IPS DF 4.7 (cell line): ENCODE data around the gene CYP4F3.
"Not testable (repeated sequence)": the region's sequence is repeated elsewhere in the genome, so short reads cannot be mapped to it uniquely, and the experiment has no call there.

Experiments used
- DNase-seq: peaks from one replicate; pipeline ENCODE4 v3.0.0-alpha.2; 2013; ENCODE audit warnings: low spot score; ENCODE audit errors: extremely low read depth

The CYP4F3 gene

DNA sequence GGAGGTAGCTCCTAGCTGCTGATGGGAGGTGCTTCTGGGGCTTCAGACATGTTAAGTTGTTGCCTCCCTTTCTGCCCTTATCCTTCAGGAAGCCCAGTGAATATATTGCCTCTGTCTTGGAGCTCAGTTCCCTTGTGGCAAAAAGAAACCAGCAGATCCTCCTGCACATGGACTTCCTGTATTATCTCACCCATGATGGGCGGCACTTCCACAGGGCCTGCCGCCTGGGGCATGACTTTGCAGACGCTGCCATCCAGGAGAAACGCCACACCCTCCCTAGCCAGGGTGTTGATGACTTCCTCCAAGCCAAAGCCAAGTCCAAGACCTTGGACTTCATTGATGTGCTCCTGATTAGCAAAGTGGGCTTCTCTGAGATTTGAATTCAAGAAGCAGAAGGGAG lies 26.2 kb downstream of the CYP4F3 start:
- no peak for DNase-seq

DNA sequence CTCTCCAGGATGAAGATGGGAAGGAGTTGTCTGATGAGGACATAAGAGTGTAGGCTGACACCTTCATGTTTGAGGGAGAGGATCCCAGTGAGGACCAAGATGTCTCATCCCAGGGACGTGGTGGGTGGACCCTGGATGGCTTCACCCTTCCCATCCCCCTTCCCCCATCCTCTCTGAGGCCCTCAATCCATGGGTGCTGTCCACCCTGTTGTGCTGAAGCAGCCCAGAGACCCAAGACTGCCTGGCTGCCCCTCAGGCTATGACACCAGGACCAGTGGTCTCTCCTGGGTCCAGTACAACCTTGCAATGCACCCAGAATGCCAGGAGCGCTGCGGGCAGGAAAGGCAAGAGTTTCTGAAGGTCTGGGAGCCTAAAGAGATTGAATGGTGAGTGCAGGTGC lies 28.7 kb downstream of the CYP4F3 start:
- DNase-seq = no peak

DNA sequence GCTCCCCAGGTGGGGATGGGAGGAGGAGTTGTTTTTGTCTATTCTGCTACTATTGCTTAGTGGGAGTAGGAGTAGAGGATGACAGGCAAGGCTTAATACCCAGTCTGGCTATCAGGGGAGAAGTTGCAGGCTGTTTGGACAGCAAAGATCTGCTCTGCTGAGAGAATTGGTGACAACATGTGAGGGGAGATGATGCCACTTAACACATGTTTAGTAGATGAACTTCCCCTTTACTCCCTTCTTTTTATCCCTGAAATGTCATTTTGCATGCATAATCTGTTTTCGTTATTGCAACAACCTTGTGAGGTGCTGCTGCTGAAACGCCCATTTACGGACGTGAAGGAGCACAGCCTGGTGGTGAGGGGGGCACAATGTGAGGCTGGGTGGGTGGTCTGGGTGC lies 29.2 kb downstream of the CYP4F3 start:
- DNase-seq = no peak

DNA sequence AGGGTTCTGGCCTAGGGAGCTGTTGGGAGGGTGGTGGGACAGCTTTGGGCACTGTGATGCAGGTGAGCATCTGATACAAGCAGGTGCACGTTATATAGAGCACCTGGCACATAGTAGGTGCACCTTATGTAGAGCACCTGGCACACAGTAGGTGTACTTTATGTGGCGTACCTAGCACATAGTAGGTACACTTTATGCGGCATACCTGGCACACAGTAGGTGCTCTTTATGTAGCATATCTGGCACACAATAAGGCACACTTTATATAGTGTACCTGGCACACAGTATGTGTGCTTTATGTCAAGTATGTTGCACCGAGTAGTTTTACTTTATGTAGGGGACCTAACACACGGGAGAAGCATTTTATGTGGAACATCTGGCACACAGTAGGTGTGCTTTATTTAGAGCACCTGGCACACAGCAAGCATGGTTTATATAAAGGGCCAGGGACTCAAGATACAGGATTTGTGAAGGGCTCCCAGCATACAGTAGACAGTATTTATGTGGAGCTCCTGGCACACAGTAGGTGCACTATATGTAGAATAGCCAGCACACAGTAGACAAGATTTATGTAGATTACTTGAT lies 30.6 kb downstream of the CYP4F3 start:
- no peak for DNase-seq

DNA sequence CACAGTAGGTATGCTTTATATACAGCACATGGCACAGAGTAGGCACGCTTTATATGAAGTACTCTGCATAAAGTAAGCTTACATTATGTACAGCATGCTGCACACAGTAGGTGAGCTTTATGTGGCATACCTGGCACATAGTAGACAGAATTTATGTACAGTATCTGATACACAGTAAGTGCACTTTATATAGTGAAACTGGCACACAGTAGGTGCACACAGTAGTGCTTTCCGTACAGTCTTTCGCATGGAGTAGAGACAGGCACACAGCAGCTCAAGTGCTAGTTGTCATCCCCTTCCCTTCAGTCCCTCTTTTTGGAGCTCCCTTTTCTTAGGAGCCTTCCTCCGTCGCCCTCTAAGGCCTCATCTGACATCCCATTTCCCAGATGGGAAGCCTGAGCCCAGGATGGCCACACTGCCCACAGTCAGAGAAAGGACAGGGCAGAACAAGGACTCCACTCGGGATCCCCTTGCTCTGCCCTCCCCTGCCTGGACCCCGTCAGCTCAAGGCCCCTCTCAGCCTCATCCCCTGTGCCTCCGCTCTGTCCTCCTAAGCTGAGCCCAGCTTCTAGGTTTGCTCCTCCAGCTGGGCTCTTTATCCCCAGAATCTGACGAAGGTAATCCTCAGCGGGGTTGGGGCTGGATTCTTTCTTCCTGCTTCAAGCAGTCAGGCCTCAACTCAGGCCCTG lies 31.3 kb downstream of the CYP4F3 start:
- DNase-seq = no peak

DNA sequence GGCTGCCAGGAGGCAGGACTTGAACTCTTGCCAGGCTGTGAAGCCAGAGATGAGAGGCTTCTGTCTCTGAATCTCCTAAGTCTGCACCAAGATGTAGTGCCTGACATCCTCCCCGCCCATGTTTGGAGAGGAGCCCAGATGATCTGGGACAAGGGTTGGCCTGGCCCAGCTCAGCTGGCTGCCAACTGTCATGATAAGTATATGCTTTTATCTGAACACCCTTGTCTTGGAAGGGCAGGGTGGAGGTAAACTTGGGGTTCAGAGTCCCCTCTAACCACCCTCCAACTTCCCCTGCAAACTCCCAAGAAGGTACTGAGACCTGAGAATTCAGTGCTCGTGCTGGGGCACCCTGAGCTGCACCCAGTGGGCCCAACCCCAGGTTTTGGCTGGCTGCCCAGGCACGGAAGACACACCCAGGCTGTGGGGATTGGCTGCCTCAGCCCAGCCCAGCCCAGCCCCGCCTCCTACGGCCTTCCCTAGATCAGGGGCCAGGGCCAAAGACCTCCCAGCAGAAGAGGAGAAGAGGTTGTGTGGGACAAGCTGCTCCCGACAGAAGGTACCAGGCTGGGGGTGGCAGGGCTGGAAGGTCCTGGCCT lies 32.0 kb downstream of the CYP4F3 start, which contains the start of gene CYP4F12:
Gene CYP4F12 (plus strand): TSS at position 508 of the 596 bp plus-strand sequence. CDS start 443 bp downstream, outside the sequence.
- DNase-seq = no peak

DNA sequence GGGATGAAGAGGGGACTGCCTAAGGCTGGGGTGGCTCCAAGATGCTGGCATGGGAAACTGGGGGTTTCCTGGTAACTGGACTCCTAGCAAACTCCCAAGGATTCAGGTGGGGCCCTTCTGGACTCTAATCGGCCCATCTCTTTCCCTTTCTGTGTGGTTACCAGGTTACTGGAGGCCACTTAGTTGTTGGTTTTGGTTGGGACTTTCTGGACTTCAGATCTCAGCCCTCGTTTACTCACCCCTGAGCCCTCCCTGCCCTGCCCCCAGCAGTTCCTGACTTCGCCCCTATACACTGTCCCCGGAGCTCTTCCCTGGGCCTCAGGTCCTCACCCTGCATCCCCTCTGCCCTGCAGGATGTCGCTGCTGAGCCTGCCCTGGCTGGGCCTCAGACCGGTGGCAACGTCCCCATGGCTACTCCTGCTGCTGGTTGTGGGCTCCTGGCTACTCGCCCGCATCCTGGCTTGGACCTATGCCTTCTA lies 32.5 kb downstream of the CYP4F3 start:
- DNase-seq = no peak

DNA sequence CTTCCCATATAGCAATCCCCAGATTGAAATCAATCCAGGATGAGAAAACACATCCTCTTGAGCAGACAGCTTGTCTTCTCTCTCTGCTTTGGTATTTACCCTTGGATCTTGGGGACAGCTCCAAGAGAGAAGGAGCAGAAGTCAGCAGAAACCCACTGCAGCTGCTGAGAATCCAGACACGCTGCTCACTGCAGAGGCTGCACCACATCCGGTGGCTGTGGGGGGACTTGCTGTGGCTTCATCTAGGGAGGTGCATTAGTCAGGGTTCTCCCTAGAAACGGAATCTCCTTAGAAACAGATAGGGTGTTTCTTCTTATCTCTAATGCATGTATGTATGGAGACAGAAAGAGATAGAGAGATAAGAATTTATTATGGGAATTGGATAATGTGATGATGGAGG lies 34.9 kb downstream of the CYP4F3 start:
- DNase-seq = no peak

DNA sequence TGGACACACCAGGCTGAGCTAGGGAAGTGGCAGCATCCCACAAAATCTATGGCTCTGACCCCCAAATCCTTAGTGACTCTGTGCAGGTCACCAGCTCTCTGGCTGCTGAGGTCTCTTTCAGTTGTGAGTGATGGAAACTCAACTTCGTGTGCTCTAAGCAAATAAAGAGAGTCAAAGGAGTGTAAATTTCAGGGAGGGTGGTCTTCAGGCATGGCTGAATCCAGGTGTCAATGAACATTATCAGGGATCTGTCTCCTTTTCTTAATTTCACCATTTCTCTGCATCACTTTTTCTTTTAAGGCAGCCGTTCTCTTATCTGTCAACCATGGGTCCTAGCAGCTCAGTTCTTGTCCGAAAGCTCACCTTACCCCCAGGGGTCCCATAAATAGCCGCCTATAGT lies 38.4 kb downstream of the CYP4F3 start:
- DNase-seq = no peak

DNA sequence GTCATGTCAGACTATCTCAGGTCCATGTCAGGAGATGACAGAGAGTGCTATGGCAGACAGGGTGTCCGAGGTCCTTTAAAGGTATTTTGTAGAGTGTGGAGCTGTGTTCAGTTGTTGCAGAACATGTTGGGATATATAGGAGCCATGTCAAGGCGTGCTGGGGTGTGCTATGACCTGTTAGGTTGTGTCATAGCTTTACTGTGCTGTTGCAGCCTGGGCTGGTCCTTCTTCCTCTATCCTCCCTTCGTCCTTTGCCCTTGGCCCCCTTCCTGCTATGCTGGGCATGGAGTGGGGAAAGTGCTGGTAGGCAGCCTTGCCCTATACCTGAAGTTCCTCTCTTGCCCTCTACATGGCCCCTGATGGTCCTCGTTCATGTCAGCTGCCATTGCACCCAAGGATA lies 39.2 kb downstream of the CYP4F3 start:
- not testable (repeated sequence) for DNase-seq

DNA sequence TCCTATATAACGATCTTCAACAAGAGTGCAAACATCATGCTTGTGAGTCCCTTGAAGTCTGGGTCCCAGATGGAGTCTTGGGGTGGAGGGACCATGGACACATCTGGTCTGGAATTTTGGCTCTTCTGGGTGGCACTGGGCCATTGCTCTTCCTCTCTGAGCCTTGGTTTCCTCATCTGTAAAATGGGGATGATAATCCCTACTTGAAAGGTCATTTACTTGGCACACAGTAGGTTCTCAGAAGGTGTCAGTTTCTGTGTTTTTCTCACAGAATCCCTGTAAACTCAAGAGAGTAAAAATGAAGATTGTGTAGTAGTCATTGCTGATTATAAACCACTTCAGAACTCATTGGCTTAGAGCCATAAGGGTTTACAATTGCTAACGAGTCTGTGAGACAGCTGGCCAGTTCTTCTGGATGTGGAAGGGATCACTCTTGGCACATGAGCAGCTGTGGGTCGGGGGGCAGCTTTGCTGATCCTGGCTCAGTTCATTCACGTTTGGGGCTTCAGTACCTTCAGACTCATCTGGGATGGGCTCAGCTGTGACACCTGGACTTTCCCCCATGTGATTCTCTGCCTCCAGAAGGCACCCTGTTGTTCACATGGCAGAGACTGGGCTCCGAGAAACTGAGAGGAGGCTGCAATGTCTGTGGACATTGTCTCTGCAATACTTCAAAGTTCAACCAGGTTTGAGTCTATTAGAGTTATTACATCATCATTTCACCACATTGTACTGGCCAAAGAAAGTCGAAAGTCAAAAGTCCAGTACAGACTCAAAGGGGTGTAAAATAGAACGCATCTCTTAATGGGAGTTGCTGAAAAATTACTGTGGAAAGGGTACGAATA lies 40.0 kb downstream of the CYP4F3 start:
- DNase-seq = no peak

DNA sequence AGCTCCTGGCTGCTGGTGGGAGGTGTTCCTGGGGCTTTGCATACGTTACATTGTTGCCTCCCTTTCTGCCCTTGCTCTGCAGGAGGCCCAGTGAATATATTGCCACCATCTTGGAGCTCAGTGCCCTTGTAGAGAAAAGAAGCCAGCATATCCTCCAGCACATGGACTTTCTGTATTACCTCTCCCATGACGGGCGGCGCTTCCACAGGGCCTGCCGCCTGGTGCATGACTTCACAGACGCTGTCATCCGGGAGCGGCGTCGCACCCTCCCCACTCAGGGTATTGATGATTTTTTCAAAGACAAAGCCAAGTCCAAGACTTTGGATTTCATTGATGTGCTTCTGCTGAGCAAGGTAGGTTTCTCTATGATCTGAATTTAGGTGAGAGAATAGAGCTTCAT lies 42.7 kb downstream of the CYP4F3 start:
- no peak for DNase-seq

DNA sequence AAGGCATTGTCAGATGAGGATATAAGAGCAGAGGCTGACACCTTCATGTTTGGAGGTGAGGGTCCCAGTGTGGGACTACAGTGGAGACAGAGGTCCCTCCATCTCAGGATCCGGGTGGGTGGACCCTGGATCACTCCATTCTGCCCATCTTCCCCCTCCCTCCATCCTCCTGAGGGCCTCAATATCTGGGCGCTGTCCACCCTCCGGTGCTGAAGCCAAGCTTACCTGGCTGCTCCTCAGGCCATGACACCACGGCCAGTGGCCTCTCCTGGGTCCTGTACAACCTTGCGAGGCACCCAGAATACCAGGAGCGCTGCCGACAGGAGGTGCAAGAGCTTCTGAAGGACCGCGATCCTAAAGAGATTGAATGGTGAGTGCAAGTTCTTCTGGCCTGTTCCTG lies 44.1 kb downstream of the CYP4F3 start:
- DNase-seq = no peak

DNA sequence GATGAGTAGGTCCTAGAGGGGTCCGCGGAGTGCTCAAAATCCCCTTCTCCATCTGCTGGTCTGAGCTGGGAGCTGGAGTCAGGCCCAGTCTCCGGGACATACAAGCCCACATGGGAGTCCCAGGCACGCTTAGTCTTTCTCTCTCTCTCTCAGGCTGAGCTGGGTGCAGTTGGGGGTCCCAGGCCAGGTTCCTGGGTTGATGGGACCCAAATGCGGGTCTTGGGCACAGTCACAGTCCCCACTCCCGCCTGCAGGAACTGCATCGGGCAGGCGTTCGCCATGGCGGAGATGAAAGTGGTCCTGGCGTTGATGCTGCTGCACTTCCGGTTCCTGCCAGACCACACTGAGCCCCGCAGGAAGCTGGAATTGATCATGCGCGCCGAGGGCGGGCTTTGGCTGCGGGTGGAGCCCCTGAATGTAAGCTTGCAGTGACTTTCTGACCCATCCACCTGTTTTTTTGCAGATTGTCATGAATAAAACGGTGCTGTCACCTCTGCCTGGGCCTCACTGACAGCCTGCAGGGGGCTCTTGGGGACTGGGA lies 56.0 kb downstream of the CYP4F3 start:
- DNase-seq = no peak

DNA sequence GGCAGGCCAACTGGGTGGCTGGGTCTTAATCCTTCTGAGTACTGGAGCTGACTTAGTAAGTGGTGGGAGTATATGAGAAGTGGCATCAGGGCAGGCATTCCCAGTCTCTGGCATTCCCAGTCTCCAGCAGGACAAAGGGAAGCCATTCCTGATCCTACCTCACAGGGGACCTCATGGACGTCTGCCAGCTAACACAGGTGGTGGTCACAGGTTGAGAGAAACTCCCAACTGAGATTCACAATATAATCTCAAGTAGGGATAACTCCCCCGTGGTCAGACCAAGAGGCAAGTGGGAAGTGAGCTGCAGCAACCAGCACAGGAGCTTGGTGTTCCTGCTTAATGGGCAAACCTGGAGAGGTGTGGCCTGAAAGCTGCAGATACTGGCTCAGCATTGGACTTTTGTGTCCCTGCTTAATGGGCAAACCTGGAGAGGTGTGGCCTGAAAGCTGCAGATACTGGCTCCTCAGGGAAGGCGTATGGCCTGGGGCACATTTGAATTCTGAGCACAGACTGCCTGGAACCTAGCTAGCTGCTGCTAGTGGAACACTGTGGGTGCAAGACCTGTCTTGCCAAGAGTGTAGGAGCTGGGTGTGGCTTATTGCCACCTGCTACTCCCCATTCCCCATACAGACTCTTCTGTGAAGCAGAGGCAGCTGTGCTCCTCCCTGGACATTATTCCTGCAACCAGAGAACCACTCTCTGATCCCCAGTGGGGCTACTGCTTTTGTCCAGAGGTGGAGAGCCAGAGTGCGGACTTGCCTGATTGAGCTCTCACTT lies 61.2 kb downstream of the CYP4F3 start:
- DNase-seq = no peak

DNA sequence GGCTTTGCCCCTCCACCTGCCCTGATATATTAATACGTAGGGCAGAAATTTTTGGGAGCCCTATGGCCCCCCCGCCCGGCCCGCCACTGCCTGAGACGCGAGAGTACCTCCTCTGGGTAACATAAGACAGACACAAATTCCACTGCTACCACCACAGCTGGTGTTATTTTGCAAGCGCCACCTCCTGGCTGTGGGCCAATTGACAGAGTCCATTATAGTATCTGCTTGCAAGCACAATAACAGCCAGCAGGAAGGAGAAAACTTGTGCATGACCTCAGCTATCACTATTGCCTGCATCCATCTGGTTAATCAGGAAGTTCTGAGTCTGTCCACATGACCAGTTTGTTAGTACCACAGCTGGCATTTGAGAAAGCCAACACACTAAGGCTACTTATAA lies 61.8 kb downstream of the CYP4F3 start:
- DNase-seq = no peak
